OCI-LY7 (cell line): ENCODE measurements around the gene ZNHIT1.

Experiments used
- CTCF ChIP-seq: fragments of 200-600 bp; sonication (generic); conservative IDR thresholded peaks from 2 replicates; pipeline ENCODE4 v1.5.1; 2014; ENCODE audit warnings: mild to moderate bottlenecking, antibody characterized with exemption, low read length, moderate library complexity, mixed read lengths
- EZH2phosphoT487 ChIP-seq: fragments of 200-600 bp; sonication (generic); IDR thresholded peaks from 2 replicates; pipeline ENCODE4 v1.6.1; 2018; ENCODE audit warnings: low read depth, borderline replicate concordance, mild to moderate bottlenecking, mixed run types, antibody characterized with exemption, low read length, moderate library complexity, mixed read lengths

GRCh38 chr7:101248276-101248675, 30.3 kb downstream of the ZNHIT1 start:
- TF ChIP-seq CTCF (no peak), EZH2phosphoT487 (no peak)
